ENCODE results near the gene HLF.

DNA sequence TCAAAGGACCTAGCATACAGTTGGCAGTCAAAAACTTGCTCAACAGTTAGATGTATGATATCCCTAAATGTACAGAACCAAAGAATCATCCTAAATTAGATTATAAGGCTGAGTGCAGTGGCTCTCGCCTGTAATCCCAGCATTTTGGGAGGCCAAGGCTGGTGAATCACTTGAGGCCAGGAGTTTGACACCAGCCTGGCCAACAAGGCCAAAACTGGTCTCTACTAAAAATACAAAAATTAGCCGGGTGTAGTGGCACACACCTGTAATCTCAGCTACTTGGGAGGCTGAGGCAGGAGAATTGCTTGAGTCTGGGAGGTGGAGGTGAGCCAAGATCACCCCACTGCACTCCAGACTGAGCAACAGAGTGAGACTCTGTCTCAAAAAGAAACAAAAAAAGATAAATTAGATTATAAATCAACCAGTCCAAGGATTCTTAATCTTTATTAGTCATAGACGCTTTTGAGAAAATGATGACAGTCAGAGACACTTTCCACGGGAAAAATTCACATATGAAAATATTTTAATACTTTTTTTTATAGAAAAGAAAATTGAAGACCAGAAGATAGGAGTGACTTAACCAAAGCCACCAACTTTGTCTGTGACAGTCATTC lies 79.2 kb downstream of the HLF start:
- no peak for TF ChIP-seq POLR2AphosphoS5 (IDR thresholded peaks at IDR 0.05)
- TF ChIP-seq, protein P1, sequence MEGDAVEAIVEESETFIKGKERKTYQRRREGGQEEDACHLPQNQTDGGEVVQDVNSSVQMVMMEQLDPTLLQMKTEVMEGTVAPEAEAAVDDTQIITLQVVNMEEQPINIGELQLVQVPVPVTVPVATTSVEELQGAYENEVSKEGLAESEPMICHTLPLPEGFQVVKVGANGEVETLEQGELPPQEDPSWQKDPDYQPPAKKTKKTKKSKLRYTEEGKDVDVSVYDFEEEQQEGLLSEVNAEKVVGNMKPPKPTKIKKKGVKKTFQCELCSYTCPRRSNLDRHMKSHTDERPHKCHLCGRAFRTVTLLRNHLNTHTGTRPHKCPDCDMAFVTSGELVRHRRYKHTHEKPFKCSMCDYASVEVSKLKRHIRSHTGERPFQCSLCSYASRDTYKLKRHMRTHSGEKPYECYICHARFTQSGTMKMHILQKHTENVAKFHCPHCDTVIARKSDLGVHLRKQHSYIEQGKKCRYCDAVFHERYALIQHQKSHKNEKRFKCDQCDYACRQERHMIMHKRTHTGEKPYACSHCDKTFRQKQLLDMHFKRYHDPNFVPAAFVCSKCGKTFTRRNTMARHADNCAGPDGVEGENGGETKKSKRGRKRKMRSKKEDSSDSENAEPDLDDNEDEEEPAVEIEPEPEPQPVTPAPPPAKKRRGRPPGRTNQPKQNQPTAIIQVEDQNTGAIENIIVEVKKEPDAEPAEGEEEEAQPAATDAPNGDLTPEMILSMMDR (IDR thresholded peaks at IDR 0.05): no peak
- no peak for TF ChIP-seq EP300 (IDR thresholded peaks at IDR 0.05)
- no peak for TF ChIP-seq POLR2A (IDR thresholded peaks at IDR 0.05)
